HEK293 (cell line): Measurements from ENCODE around the gene TAOK3.

Experiments used
- CTCF ChIA-PET: fragments of 350-600 bp; formaldehyde crosslinking; extraction: SDS; loops from one replicate; lab custom pipeline; 2021; ENCODE audit warnings: antibody characterized with exemption; lab: Yijun Ruan, JAX
- POLR2A ChIA-PET: fragments of 300-600 bp; formaldehyde crosslinking; extraction: SDS; loops from one replicate; lab custom pipeline; 2020; ENCODE audit warnings: antibody characterized with exemption, inconsistent platforms; lab: Yijun Ruan, JAX
- H3K27ac ChIP-seq: fragments of 200-500 bp; sonication (Bioruptor generic); 2 replicates; pipeline ENCODE4 v1.5.1; 2014; ENCODE audit warnings: low read depth, low read length, control low read depth, inconsistent platforms; ENCODE audit errors: extremely low read depth
- H3K36me3 ChIP-seq, 2 experiments: fragments of 200-500 bp in 1 of 2; sonication (Bioruptor generic) in 1 of 2; 1 replicate in 1 of 2; 2 replicates in 1 of 2; pipeline ENCODE4 v1.5.1; 2014 to 2017; ENCODE audit warnings: inconsistent platforms in 2 of 2, low read length in 2 of 2; ENCODE audit not compliant: control insufficient read depth in 2 of 2, insufficient read depth in 1 of 2
- H3K4me1 ChIP-seq: fragments of 200-500 bp; sonication (Bioruptor generic); 2 replicates; pipeline ENCODE4 v1.5.1; 2014; ENCODE audit warnings: mild to moderate bottlenecking, low read length, inconsistent platforms; ENCODE audit not compliant: control insufficient read depth, insufficient read depth
- H3K4me3 ChIP-seq: 2 replicates; pipeline ENCODE4 v1.5.1; 2011; ENCODE audit warnings: low read depth, mild to moderate bottlenecking, control low read depth, low read length, moderate library complexity
- H3K9me3 ChIP-seq: fragments of 200-500 bp; sonication (Bioruptor generic); 2 replicates; pipeline ENCODE4 v1.5.1; 2014; ENCODE audit warnings: low read depth, low read length, inconsistent platforms; ENCODE audit not compliant: control insufficient read depth, insufficient read depth
- BCL11A ChIP-seq: fragments of 450-650 bp; formaldehyde crosslinking; IDR thresholded peaks from 2 replicates; pipeline ENCODE4 v1.5.1; 2016; ENCODE audit warnings: low read depth, missing biosample characterization, missing genetic modification characterization
- GLIS2 ChIP-seq: fragments of 450-650 bp; formaldehyde crosslinking; IDR thresholded peaks from 2 replicates; pipeline ENCODE4 v1.5.1; 2016; ENCODE audit warnings: missing biosample characterization, missing genetic modification characterization
- MEIS1 ChIP-seq: sonication (generic); formaldehyde crosslinking; IDR thresholded peaks from 2 replicates; pipeline ENCODE4 v1.8.1; 2022; ENCODE audit warnings: missing genetic modification reagents, mild to moderate bottlenecking, borderline replicate concordance
- ZBTB1 ChIP-seq: fragments of 450-650 bp; formaldehyde crosslinking; IDR thresholded peaks from 2 replicates; pipeline ENCODE4 v1.5.1; 2016; ENCODE audit warnings: missing biosample characterization, missing genetic modification characterization
- ZBTB17 ChIP-seq: fragments of 450-650 bp; formaldehyde crosslinking; IDR thresholded peaks from 2 replicates; pipeline ENCODE4 v1.5.1; 2016; ENCODE audit warnings: missing biosample characterization, missing genetic modification characterization
- ZBTB48 ChIP-seq: fragments of 450-650 bp; formaldehyde crosslinking; IDR thresholded peaks from 2 replicates; pipeline ENCODE4 v1.5.1; 2016; ENCODE audit warnings: missing biosample characterization, missing genetic modification characterization
- ZFP41 ChIP-seq: fragments of 450-650 bp; formaldehyde crosslinking; IDR thresholded peaks from 2 replicates; pipeline ENCODE4 v1.5.1; 2016; ENCODE audit warnings: missing biosample characterization, missing genetic modification characterization, borderline replicate concordance
- ZNF146 ChIP-seq: fragments of 450-650 bp; formaldehyde crosslinking; IDR thresholded peaks from 2 replicates; pipeline ENCODE4 v1.5.1; 2016; ENCODE audit warnings: missing biosample characterization, missing genetic modification characterization
- ZNF211 ChIP-seq: fragments of 450-650 bp; formaldehyde crosslinking; IDR thresholded peaks from 2 replicates; pipeline ENCODE4 v1.5.1; 2016; ENCODE audit warnings: low read depth, missing biosample characterization, missing genetic modification characterization
- ZNF223 ChIP-seq: fragments of 450-650 bp; formaldehyde crosslinking; IDR thresholded peaks from 2 replicates; pipeline ENCODE4 v1.5.1; 2016; ENCODE audit warnings: missing biosample characterization, missing genetic modification characterization
- ZNF248 ChIP-seq: fragments of 450-650 bp; formaldehyde crosslinking; IDR thresholded peaks from 2 replicates; pipeline ENCODE4 v1.5.1; 2017; ENCODE audit warnings: missing biosample characterization, missing genetic modification characterization
- ZNF335 ChIP-seq: fragments of 450-650 bp; formaldehyde crosslinking; conservative IDR thresholded peaks from 2 replicates; pipeline ENCODE4 v1.5.1; 2016; ENCODE audit warnings: missing biosample characterization, missing genetic modification characterization
- ZNF366 ChIP-seq: fragments of 450-650 bp; formaldehyde crosslinking; conservative IDR thresholded peaks from 2 replicates; pipeline ENCODE4 v1.5.1; 2016; ENCODE audit warnings: missing biosample characterization, missing genetic modification characterization
- ZNF473 ChIP-seq: fragments of 450-650 bp; formaldehyde crosslinking; IDR thresholded peaks from 2 replicates; pipeline ENCODE4 v1.5.1; 2017; ENCODE audit warnings: missing biosample characterization, missing genetic modification characterization
- ZNF513 ChIP-seq: fragments of 450-650 bp; IDR thresholded peaks from 2 replicates; pipeline ENCODE4 v1.5.1; 2018; ENCODE audit warnings: missing biosample characterization, missing genetic modification characterization
- ZNF518A ChIP-seq: fragments of 450-650 bp; formaldehyde crosslinking; conservative IDR thresholded peaks from 2 replicates; pipeline ENCODE4 v1.5.1; 2016; ENCODE audit warnings: low read depth, missing biosample characterization, missing genetic modification characterization
- ZNF530 ChIP-seq: fragments of 450-650 bp; formaldehyde crosslinking; IDR thresholded peaks from 2 replicates; pipeline ENCODE4 v1.5.1; 2016; ENCODE audit warnings: low read depth, missing biosample characterization, missing genetic modification characterization
- ZNF560 ChIP-seq: fragments of 450-650 bp; formaldehyde crosslinking; IDR thresholded peaks from 2 replicates; pipeline ENCODE4 v1.5.1; 2017; ENCODE audit warnings: missing biosample characterization, missing genetic modification characterization, borderline replicate concordance
- ZNF621 ChIP-seq: fragments of 450-650 bp; formaldehyde crosslinking; IDR thresholded peaks from 2 replicates; pipeline ENCODE4 v1.5.1; 2017; ENCODE audit warnings: missing biosample characterization, missing genetic modification characterization
- ZNF660 ChIP-seq: fragments of 450-650 bp; IDR thresholded peaks from 2 replicates; pipeline ENCODE4 v1.5.1; 2018; ENCODE audit warnings: missing biosample characterization, mild to moderate bottlenecking, missing genetic modification characterization
- ZNF776 ChIP-seq: fragments of 450-650 bp; formaldehyde crosslinking; IDR thresholded peaks from 2 replicates; pipeline ENCODE4 v1.5.0; 2017; ENCODE audit warnings: missing biosample characterization, missing genetic modification characterization, borderline replicate concordance
- ZSCAN18 ChIP-seq: fragments of 450-650 bp; formaldehyde crosslinking; IDR thresholded peaks from 2 replicates; pipeline ENCODE4 v1.5.1; 2016; ENCODE audit warnings: missing biosample characterization, missing genetic modification characterization
- ZXDB ChIP-seq: fragments of 450-650 bp; formaldehyde crosslinking; IDR thresholded peaks from 2 replicates; pipeline ENCODE4 v1.5.1; 2016; ENCODE audit warnings: missing biosample characterization, missing genetic modification characterization

TAOK3 gene

GRCh38 chr12:118297284-118297683, 75.4 kb downstream of the TAOK3 start:
- Histone ChIP-seq H3K4me1 (no peaks in the 10 kb centered on the region), H3K4me3 (no peak overlapping the region), H3K27ac (no peak overlapping the region), H3K9me3 (no peaks in the 10 kb centered on the region), H3K36me3 (no peaks in the 10 kb centered on the region)
- POLR2A ChIA-PET: no interaction called here
- TF ChIP-seq ZNF248 (tag by site-specific recombination): no peak
- no peak for TF ChIP-seq ZXDB (tag by site-specific recombination)
- no peak for TF ChIP-seq ZNF366 (tag by site-specific recombination)
- TF ChIP-seq GLIS2 (tag by site-specific recombination): no peak
- no peak for TF ChIP-seq ZNF660 (tag by site-specific recombination)
- TF ChIP-seq ZBTB17 (tag by site-specific recombination): no peak
- no peak for TF ChIP-seq ZNF560 (tag by site-specific recombination)
- TF ChIP-seq ZNF513 (tag by site-specific recombination): no peak
- no peak for TF ChIP-seq ZBTB1
- TF ChIP-seq ZNF776 (tag by site-specific recombination): no peak
- no peak for TF ChIP-seq ZNF211 (tag by site-specific recombination)
- no peak for TF ChIP-seq ZNF530 (tag by site-specific recombination)
- no peak for TF ChIP-seq ZNF146 (tag by site-specific recombination)
- no peak for TF ChIP-seq ZFP41 (tag by site-specific recombination)
- TF ChIP-seq ZNF621 (tag by site-specific recombination): no peak
- no peak for TF ChIP-seq ZNF223
- TF ChIP-seq ZSCAN18 (tag by site-specific recombination): no peak
- TF ChIP-seq ZNF473: no peak
- CTCF ChIA-PET: no interaction called here

GRCh38 chr12:118292836-118293235, 79.9 kb downstream of the TAOK3 start:
- H3K4me1 ChIP-seq: peaks cover 6% of the 10 kb centered on the region
- POLR2A ChIA-PET: no interaction called here
- H3K4me3 ChIP-seq: no peak overlapping the region
- no peak for TF ChIP-seq ZNF335 (tag by site-specific recombination)
- CTCF ChIA-PET: interaction anchor here (1.1 kb wide), 1 partner anchor 20 kb away, joined by 3 read pairs; no protein-coding TSS in a partner anchor
- no peak overlapping the region for H3K27ac ChIP-seq
- H3K9me3 ChIP-seq: no peaks in the 10 kb centered on the region
- no peaks in the 10 kb centered on the region for H3K36me3 ChIP-seq

GRCh38 chr12:118290130-118290529, 82.6 kb downstream of the TAOK3 start:
- Histone ChIP-seq H3K4me1 (peaks cover 6% of the 10 kb centered on the region), H3K4me3 (no peak overlapping the region), H3K9me3 (no peaks in the 10 kb centered on the region), H3K27ac (no peak overlapping the region), H3K36me3 (no peaks in the 10 kb centered on the region)
- POLR2A ChIA-PET: no interaction called here
- CTCF ChIA-PET: interaction anchor here (1.3 kb wide), 1 partner anchor 10 kb away, joined by 3 read pairs; no protein-coding TSS in a partner anchor
- TF ChIP-seq ZXDB (tag by site-specific recombination): no peak
- no peak for TF ChIP-seq ZSCAN18 (tag by site-specific recombination)
- TF ChIP-seq ZNF621 (tag by site-specific recombination): no peak
- TF ChIP-seq ZNF146 (tag by site-specific recombination): no peak
- TF ChIP-seq ZBTB48 (tag by site-specific recombination): no peak
- TF ChIP-seq ZNF518A (tag by site-specific recombination): no peak
- TF ChIP-seq BCL11A (tag by site-specific recombination): no peak
- TF ChIP-seq ZBTB1: no peak
- no peak for TF ChIP-seq MEIS1 (CRISPR knock-in tag)
